Right ventricle myocardium superior (tissue), 1 donor: ENCODE measurements around the gene TRIM4. TPM values are rescaled to one million over a fixed set of nuclear protein-coding genes. Genes with fewer than 3 reads are reported as not detected.
"Not testable (repeated sequence)": the region's sequence is repeated elsewhere in the genome, so short reads cannot be mapped to it uniquely, and the experiment has no call there.

Experiments
- ATAC-seq: fragments of 200-7000 bp; cut with Tn5 transposase; one replicate; pipeline ENCODE4 v1.9.1; 2020; ENCODE audit warnings: mild to moderate bottlenecking; ENCODE audit not compliant: poor library complexity
- DNase-seq: peaks from one replicate; pipeline ENCODE4 v3.0.0-alpha.2; 2020
- intact Hi-C: fragments of 100-400 bp; cut with DNase I; formaldehyde crosslinking; loops from one replicate; pipeline ENCODE4 v1.11.2; 2022
- total RNA-seq: library from RNA; stranded (reverse); fragmentation: NEBNext Ultra II Directional; extraction: Animal tissue kit (Norgen Biotek cat#: 25700); gene quantifications from one replicate; pipeline ENCODE4 v1.2.1, GENCODE V29; 2021
- donor health status: DM: no; HTN: yes; CAD: no; lungs with severe emphysema.

Gene TRIM4
- total RNA-seq, 1 donor from 2014 or later, result 6.9 TPM

DNA sequence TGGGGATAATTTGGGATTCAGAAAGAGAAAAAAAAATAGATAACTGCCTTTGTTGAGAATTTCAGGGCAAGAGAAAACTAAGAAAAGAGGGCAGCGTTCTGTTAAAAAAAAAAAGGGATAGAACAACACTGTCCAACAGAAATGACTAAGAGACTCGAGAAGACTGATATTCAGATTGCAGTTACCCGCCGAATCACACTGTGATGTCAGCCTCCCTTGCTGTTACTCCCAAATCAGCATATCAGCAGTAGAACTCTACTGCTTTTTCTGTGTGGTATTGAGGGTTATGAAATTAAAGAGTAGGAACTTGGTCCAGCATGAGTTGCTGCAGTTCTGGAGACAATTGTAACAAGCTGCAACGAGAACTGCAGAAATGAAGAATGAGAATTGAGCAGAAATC lies 8.2 kb upstream of the TRIM4 start:
- intact Hi-C loops, result no loop called here
- no peak for DNase-seq
- ATAC-seq, result no peak

DNA sequence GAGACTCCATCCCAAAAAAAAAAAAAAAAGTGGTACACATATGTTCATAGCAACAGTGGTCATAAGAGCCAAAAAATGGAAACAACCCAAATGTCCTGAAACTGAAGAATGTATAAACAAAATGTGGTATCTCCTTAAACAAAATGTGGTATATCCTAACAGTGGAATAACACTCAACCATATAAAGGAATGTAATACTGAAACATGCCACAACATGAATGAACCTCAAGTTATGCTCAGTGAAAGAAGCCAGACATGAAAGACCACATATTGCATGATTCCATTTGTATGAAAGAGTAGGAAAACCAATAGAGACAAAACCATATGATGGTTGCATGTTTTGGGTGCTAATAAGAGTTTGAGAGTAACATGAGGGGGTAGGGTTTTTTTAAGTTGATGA lies 7.0 kb upstream of the TRIM4 start:
- DNase-seq (no peak), ATAC-seq (no peak)
- intact Hi-C loops, result no loop called here

GRCh38 chr7:99923200-99923599 lies 3.9 kb upstream of the TRIM4 start:
- ATAC-seq (no peak), DNase-seq (no peak)
- intact Hi-C loops, result no loop called here

DNA sequence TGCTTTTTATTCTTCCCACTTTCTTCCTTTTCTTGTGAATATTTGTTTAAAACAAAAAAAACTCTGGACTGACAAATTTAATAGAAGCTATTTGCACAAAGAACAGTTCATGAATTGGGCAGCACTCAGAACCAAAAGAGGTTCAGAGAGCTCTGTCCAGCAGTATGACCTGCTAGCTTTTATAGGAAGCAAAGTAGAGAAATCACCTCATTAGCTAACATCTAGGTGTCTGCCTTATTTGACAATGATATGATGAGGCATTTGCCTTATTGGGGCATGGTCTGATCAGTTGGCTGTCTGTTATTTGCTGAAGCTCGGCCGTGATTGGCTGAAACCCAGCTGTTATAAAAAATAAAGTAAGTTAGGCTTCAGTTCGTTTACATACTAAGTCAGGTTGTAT lies 819 bp upstream of the TRIM4 start:
- DNase-seq (no peak), ATAC-seq (no peak)
- intact Hi-C loops, result no loop called here

DNA sequence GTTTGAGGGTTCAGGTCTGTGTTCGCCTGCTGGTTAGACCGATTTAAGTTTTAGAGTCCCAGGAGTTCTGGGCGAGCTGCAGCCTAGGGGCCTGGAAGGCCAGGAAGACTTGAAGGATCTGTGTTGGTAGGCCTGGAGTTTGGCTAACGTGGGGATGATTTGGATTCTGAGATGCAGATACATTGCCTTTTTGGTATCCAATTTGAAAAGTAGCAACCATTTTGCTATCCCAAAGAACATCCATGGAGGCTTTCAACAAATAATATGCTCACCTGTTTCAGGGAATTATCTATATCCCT lies 433 bp upstream of the TRIM4 start:
- DNase-seq, result no peak
- intact Hi-C loops, result loop anchor here (5.0 kb wide), 1 partner anchor 73 kb away; no protein-coding TSS in a partner anchor
- ATAC-seq, result no peak

DNA sequence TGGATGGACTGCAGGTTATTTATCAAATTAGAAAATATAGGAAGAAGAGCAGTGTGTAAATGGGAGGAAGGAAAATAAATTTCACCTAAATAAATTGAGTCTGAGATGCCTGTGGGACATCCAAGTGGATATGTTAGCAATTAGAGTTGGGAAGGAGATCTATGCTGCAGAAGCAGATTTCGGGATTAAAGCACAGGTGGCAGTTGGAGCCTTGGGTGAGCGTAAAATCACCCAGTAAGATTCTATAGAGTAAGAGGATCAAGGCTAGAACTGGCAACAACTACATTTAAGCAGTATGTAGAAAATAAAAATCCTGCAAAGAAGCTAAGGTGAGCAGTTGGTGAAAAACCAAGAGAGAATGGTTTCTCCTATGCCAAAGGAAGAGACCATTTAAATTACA lies 8.4 kb downstream of the TRIM4 start:
- DNase-seq (no peak), ATAC-seq (no peak)
- intact Hi-C loops, result no loop called here

DNA sequence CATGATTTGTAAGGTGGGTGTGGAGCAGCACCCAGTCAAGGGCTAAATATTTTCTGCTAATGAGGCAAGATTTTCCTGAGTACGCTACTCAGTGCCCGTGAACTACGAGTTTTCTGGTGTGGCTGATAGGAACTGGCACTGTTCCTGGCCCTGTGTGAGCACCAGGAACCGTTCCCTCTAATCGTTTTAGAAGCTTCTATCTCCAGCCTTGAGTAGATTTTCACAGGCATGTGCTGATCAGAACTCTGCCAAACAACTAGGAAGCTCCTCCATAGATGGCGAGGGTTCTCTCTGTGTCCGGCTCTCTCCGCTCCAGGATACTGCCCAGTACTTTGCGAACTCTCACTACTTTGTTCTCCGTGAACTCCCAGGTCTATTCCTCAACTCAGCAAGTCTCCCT lies 17.7 kb downstream of the TRIM4 start:
- ATAC-seq (peak; percentile 90), DNase-seq (no peak)
- intact Hi-C loops, result no loop called here

DNA sequence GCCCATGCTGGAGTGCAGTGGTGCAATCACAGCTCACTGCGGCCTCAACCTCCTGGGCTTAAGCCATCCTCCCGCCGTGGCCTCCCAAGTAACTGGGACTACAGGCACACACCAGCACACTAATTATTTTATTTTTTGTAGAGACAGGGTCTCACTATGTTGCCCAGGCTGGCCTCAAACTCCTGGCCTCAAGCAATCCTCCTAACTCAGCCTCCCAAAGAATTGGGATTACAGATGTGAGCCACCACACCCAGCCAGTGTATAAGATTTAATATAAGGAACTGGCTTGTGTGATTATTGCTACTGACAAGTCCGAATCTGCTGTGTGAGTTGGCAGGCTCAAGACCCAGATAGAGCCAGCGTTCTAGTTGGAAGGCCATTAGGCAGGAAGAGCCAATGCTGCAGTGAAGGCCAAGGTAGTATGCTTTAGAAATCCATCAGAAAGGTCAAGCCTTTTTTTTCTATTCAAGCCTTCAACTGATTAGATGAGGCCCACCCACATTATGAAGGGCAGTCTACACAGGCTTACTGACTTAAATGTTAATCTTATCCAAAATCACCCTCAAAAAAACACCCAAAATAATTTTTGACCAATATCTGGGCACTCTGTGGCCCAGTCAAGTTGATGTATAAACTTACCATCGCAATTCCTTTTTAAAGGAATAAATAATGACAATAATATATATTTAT lies 19.4 kb downstream of the TRIM4 start:
- intact Hi-C loops, result no loop called here
- ATAC-seq, result no peak
- no peak for DNase-seq

- no peak for DNase-seq
- ATAC-seq, result no peak
- intact Hi-C loops, result no loop called here
These were observed 20.5 kb downstream of the TRIM4 start for GRCh38 chr7:99898836-99899235.

- ATAC-seq, result no peak
- DNase-seq, result no peak
- intact Hi-C loops, result no loop called here
These were observed 21.3 kb downstream of the TRIM4 start for GRCh38 chr7:99898023-99898357.

- DNase-seq, result no peak
- intact Hi-C loops, result no loop called here
- no peak for ATAC-seq
These were observed 21.9 kb downstream of the TRIM4 start for GRCh38 chr7:99897322-99898022.

DNA sequence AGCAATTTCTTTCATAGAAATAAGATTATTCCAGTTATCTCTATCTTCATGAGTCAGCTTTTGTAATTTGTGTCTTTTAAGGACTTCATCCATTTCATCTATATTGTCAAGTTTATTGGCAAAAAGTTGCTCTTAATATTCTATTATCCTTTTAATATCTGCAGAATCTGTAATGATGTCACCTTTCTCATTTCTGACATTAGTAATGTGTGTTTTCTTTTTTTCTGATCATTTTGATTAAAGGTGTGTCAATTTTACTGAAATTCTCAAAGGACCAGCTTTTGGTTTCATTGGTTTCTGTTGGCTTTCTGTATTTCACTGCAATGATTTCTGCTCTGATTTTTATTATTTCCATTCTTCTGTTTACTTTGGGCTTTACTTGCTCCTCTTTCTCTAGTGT lies 24.6 kb downstream of the TRIM4 start:
- intact Hi-C loops, result no loop called here
- ATAC-seq (no peak), DNase-seq (no peak)

DNA sequence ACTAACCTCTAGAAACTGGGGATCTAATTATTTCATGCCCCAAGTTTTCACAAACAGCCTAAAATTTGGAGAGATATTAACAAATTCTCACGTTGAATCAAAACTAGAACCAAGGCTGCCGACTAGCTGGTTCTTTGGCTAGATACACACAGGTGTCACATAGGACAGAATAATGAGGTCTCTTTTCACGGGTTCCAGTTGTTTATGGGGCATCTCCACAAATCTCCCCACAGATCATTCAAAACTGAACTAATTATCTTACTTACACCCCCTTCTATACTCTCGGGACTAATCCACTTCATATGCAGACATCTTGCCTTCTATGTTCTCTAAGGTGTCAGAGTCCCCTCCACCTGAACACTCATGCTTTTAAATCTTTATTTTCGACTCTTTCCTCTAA lies 26.1 kb downstream of the TRIM4 start:
- intact Hi-C loops, result no loop called here
- no peak for DNase-seq
- no peak for ATAC-seq

GRCh38 chr7:99890348-99890747 lies 29.0 kb downstream of the TRIM4 start:
- DNase-seq, ATAC-seq, intact Hi-C loops: not testable (repeated sequence)

DNA sequence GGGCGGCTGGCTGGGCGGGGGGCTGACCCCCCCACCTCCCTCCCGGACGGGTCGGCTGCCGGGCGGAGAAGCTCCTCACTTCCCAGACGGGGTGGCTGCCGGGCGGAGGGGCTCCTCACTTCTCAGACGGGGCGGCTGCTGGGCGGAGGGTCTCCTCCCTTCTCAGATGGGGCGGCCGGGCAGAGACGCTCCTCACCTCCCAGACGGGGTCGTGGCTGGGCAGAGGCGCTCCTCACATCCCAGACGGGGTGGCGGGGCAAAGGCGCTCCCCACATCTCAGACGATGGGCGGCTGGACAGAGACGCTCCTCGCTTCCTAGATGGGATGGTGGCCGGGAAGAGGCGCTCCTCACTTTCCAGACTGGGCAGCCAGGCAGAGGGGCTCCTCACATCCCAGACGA lies 31.0 kb downstream of the TRIM4 start:
- intact Hi-C loops, DNase-seq, ATAC-seq: not testable (repeated sequence)

DNA sequence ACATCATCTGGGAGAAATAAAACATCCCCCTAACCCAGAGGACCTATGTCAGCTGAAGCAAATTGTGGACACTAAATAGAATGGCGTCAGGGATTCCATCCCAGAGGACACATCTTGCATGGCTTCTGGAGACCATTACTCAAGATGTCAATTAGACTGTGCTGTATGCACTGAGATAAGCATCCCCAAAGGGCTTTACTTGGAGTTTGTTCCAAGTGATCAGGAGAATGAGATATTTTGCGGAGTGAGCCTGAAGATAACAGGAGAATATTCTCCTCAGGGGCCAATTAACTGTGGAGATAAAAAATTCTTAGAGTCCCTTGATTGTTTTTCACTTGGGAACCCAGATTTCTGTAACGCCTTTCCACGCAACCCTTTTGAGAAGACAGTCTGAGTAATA lies 38.0 kb downstream of the TRIM4 start:
- intact Hi-C loops, result no loop called here
- no peak for DNase-seq
- ATAC-seq, result no peak

GRCh38 chr7:99876933-99877332 lies 42.4 kb downstream of the TRIM4 start, which contains the start of gene OR2AE1:
TSS of gene OR2AE1 (minus strand) at chr7:99877033. CDS start at chr7:99877033, 0 bp downstream.
- no peak for ATAC-seq
- intact Hi-C loops, result no loop called here
- no peak for DNase-seq

- no peak for ATAC-seq
- no peak for DNase-seq
- intact Hi-C loops, result no loop called here
These were observed 42.8 kb downstream of the TRIM4 start for GRCh38 chr7:99876491-99876890.

GRCh38 chr7:99868246-99868645 lies 51.1 kb downstream of the TRIM4 start:
- intact Hi-C loops, result no loop called here
- DNase-seq (no peak), ATAC-seq (no peak)

DNA sequence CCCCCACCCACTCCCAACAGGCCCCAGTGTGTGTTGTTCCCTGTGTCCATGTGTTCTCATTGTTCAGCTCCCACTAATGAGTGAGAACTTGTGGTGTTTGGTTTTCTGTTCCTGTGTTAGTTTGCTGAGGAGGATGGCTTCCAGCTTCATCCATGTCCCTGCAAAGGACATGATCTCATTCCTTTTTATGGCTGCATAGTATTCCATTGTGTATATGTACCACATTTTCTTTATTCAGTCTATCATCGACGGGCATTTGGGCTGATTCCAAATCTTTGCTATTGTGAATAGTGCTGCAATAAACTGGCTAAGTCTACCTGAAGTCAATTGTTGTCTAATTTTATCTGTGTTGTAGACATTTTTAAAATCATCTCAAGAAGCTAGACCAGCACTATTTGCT lies 51.9 kb downstream of the TRIM4 start:
- DNase-seq, ATAC-seq, intact Hi-C loops: not testable (repeated sequence)
